Measurements from ENCODE around the gene COPS9. TPM values are rescaled to one million over a fixed set of nuclear protein-coding genes. Genes with fewer than 3 reads are reported as not detected.
A peak's percentile ranks its signal among the peaks of the same experiment; 100 is the strongest.

Gene COPS9
- total and polyA plus RNA-seq, 10 of the 15 experiments (the other 5 are each of a cell fraction or from before 2014, with no cell fraction given) = 80.8 to 419 (median 213) TPM

DNA sequence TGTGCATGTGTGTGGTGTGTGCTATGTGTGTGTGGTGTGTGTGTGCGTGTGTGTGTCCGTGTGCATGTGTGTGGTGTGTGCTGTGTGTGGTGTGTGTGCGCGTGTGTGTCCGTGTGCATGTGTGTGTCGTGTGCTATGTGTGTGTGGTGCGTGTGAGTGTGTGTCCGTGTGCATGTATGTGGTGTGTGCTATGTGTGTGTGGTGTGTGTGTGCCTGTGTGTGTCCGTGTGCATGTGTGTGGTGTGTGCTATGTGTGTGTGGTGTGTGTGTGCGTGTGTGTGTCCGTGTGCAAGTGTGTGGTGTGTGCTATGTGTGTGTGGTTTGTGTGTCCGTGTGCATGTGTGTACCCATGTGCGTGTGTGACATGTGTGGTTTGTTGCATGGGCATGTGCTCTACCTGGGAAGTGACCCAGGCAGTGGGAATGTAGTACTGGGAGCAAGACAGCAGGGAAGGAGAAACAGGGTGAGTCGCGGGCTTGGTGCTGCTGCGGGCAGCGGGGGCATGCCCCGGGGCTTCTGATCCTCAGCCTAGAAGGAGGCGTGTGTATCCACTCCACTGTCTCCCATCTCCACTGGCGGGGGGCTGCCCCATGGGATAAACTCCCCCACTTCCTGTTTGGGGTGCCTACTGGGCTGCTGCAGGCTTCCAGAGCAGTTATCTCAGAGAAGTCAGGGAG is 11.9 kb upstream of the COPS9 start:
- no peak for ATAC-seq

More for the DNA sequence above, 11.9 kb upstream of the COPS9 start:
- H3K9ac ChIP-seq (ENCODE audit: control insufficient read depth, insufficient read depth, low read length) = no peak overlapping the region
- CTCF ChIA-PET = interaction anchor here (1.2 kb wide), 1 partner anchor 87 kb away, joined by 3 read pairs; no protein-coding TSS in a partner anchor
- FAIRE-seq (peak; percentile 61), DNase-seq (ENCODE audit: low read depth, low spot score) (no peak)
- no TSS peak for BruUV-seq (replicated peaks)
- in situ Hi-C loops (cut with MboI) (loop anchor here (10.0 kb wide), 1 partner anchor 1113 kb away; no protein-coding TSS in a partner anchor), intact Hi-C loops (cut with micrococcal nuclease; ENCODE audit: unreplicated experiment) (loop anchor here (10.0 kb wide), 1 partner anchor 1113 kb away; no protein-coding TSS in a partner anchor)
- H4K20me1 ChIP-seq (ENCODE audit: control insufficient read depth, insufficient read depth) = no peaks in the 10 kb centered on the region
- RAD21 ChIA-PET (ENCODE audit: unreplicated experiment) = no interaction called here
- no peak overlapping the region for H3K4me2 ChIP-seq (ENCODE audit: control insufficient read depth, insufficient read depth)
- TF ChIP-seq BCL11A (IDR thresholded peaks at IDR 0.05; ENCODE audit: low read depth, low read length) (no peak), CHD4 (IDR thresholded peaks at IDR 0.05) (no peak), IKZF2 (IDR thresholded peaks at IDR 0.05) (no peak), MTA2 (IDR thresholded peaks at IDR 0.05; ENCODE audit: low read depth) (no peak), SUPT20H (IDR thresholded peaks at IDR 0.05; ENCODE audit: borderline replicate concordance, control insufficient read depth, low read depth, low read length) (no peak), MEF2B (IDR thresholded peaks at IDR 0.05; ENCODE audit: partially characterized antibody, poor library complexity, severe bottlenecking) (no peak), KAT2A (conservative IDR thresholded peaks at IDR 0.05; ENCODE audit: control insufficient read depth, low read depth, low read length) (no peak)
- TF ChIP-seq, protein P1, sequence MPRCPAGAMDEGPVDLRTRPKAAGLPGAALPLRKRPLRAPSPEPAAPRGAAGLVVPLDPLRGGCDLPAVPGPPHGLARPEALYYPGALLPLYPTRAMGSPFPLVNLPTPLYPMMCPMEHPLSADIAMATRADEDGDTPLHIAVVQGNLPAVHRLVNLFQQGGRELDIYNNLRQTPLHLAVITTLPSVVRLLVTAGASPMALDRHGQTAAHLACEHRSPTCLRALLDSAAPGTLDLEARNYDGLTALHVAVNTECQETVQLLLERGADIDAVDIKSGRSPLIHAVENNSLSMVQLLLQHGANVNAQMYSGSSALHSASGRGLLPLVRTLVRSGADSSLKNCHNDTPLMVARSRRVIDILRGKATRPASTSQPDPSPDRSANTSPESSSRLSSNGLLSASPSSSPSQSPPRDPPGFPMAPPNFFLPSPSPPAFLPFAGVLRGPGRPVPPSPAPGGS (IDR thresholded peaks at IDR 0.05; ENCODE audit: borderline replicate concordance, insufficient read depth, low read depth, low read length, poor library complexity, severe bottlenecking) = no peak
- TF ChIP-seq, protein P2, sequence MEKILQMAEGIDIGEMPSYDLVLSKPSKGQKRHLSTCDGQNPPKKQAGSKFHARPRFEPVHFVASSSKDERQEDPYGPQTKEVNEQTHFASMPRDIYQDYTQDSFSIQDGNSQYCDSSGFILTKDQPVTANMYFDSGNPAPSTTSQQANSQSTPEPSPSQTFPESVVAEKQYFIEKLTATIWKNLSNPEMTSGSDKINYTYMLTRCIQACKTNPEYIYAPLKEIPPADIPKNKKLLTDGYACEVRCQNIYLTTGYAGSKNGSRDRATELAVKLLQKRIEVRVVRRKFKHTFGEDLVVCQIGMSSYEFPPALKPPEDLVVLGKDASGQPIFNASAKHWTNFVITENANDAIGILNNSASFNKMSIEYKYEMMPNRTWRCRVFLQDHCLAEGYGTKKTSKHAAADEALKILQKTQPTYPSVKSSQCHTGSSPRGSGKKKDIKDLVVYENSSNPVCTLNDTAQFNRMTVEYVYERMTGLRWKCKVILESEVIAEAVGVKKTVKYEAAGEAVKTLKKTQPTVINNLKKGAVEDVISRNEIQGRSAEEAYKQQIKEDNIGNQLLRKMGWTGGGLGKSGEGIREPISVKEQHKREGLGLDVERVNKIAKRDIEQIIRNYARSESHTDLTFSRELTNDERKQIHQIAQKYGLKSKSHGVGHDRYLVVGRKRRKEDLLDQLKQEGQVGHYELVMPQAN (conservative IDR thresholded peaks at IDR 0.05) = no peak
- TF ChIP-seq, protein P3, sequence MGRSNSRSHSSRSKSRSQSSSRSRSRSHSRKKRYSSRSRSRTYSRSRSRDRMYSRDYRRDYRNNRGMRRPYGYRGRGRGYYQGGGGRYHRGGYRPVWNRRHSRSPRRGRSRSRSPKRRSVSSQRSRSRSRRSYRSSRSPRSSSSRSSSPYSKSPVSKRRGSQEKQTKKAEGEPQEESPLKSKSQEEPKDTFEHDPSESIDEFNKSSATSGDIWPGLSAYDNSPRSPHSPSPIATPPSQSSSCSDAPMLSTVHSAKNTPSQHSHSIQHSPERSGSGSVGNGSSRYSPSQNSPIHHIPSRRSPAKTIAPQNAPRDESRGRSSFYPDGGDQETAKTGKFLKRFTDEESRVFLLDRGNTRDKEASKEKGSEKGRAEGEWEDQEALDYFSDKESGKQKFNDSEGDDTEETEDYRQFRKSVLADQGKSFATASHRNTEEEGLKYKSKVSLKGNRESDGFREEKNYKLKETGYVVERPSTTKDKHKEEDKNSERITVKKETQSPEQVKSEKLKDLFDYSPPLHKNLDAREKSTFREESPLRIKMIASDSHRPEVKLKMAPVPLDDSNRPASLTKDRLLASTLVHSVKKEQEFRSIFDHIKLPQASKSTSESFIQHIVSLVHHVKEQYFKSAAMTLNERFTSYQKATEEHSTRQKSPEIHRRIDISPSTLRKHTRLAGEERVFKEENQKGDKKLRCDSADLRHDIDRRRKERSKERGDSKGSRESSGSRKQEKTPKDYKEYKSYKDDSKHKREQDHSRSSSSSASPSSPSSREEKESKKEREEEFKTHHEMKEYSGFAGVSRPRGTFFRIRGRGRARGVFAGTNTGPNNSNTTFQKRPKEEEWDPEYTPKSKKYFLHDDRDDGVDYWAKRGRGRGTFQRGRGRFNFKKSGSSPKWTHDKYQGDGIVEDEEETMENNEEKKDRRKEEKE (IDR thresholded peaks at IDR 0.05) = no peak
- TF ChIP-seq, protein P4, sequence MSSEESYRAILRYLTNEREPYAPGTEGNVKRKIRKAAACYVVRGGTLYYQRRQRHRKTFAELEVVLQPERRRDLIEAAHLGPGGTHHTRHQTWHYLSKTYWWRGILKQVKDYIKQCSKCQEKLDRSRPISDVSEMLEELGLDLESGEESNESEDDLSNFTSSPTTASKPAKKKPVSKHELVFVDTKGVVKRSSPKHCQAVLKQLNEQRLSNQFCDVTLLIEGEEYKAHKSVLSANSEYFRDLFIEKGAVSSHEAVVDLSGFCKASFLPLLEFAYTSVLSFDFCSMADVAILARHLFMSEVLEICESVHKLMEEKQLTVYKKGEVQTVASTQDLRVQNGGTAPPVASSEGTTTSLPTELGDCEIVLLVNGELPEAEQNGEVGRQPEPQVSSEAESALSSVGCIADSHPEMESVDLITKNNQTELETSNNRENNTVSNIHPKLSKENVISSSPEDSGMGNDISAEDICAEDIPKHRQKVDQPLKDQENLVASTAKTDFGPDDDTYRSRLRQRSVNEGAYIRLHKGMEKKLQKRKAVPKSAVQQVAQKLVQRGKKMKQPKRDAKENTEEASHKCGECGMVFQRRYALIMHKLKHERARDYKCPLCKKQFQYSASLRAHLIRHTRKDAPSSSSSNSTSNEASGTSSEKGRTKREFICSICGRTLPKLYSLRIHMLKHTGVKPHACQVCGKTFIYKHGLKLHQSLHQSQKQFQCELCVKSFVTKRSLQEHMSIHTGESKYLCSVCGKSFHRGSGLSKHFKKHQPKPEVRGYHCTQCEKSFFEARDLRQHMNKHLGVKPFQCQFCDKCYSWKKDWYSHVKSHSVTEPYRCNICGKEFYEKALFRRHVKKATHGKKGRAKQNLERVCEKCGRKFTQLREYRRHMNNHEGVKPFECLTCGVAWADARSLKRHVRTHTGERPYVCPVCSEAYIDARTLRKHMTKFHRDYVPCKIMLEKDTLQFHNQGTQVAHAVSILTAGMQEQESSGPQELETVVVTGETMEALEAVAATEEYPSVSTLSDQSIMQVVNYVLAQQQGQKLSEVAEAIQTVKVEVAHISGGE (CRISPR knock-in tag; IDR thresholded peaks at IDR 0.05) = no peak
- H3K9me3 ChIP-seq (replicated peaks; ENCODE audit: control insufficient read depth, insufficient read depth, low read length) = no peaks in the 10 kb centered on the region; the same call in 2 of the 3 replicates
- no peaks in the 10 kb centered on the region for H3K4me1 ChIP-seq (ENCODE audit: control insufficient read depth, insufficient read depth, low read length)
- SMC1A ChIA-PET (ENCODE audit: uncharacterized antibody, unreplicated experiment) = no interaction called here
- no peak overlapping the region for H3K4me3 ChIP-seq
- H3K27me3 ChIP-seq (replicated peaks in 1 of 2; ENCODE audit: control insufficient read depth in 2 of 2, insufficient read depth in 2 of 2, low read length in 1 of 2) = no peaks in the 10 kb centered on the region
- WGBS (ENCODE audit: insufficient coverage, insufficient replicate concordance, low lambda C conversion rate, missing lambda C conversion rate) = 62% methylated on average over 18 of the region's 20 CpGs
- no peaks in the 10 kb centered on the region for H3K79me2 ChIP-seq (ENCODE audit: control insufficient read depth, insufficient read depth, low read length)
- H3K27ac ChIP-seq (ENCODE audit: control insufficient read depth, insufficient read depth) = no peak overlapping the region
- POLR2A ChIA-PET = no interaction called here
- no peak overlapping the region for H2AFZ ChIP-seq (ENCODE audit: control insufficient read depth, low read depth, low read length)
- no peaks in the 10 kb centered on the region for H3K36me3 ChIP-seq (ENCODE audit: control insufficient read depth in 2 of 2, insufficient read depth in 2 of 2, low read length in 1 of 2)
